Muscle of leg (tissue), 11 donors: ENCODE measurements around the gene MED9. TPM values are rescaled to one million over a fixed set of nuclear protein-coding genes. Genes with fewer than 3 reads are reported as not detected.
A peak's percentile ranks its signal among the peaks of the same experiment; 100 is the strongest.
"Not testable (repeated sequence)": the region's sequence is repeated elsewhere in the genome, so short reads cannot be mapped to it uniquely, and the experiment has no call there.

Source experiments
- DNase-seq: peaks from one replicate; pipeline ENCODE4 v3.0.0; 2013
- H3K27ac ChIP-seq: one replicate; pipeline ENCODE4 v1.5.1; 2013; ENCODE audit warnings: mild to moderate bottlenecking, low read length, control low read depth
- H3K27me3 ChIP-seq: one replicate; pipeline ENCODE4 v1.6.1; 2013; ENCODE audit warnings: low read length; ENCODE audit not compliant: control insufficient read depth, insufficient read depth
- H3K36me3 ChIP-seq: one replicate; pipeline ENCODE4 v1.6.1; 2013; ENCODE audit warnings: low read length; ENCODE audit not compliant: control insufficient read depth, insufficient read depth
- H3K4me1 ChIP-seq: one replicate; pipeline ENCODE4 v1.6.1; 2013; ENCODE audit warnings: low read length; ENCODE audit not compliant: control insufficient read depth, insufficient read depth
- H3K4me3 ChIP-seq: one replicate; pipeline ENCODE4 v1.5.1; 2013; ENCODE audit warnings: low read length, control low read depth
- H3K9me3 ChIP-seq: replicated peaks from 2 replicates; pipeline ENCODE4 v1.6.1; 2013; ENCODE audit warnings: low read depth, low read length; ENCODE audit not compliant: control insufficient read depth
- WGBS: methylation state at CpG from one replicate; pipeline ENCODE4 v1.1.5; 2013; ENCODE audit warnings: missing lambda C conversion rate; ENCODE audit not compliant: insufficient coverage; 5-methylcytosine and 5-hydroxymethylcytosine counted together
- polyA plus RNA-seq, 8 donors: library from polyadenylated mRNA; unstranded; fragments of 120-200 nt; gene quantifications; one replicate each; pipeline versions ENCODE4 v1.2.1 to v1.2.3, GENCODE V29; 2013; ENCODE audit warnings: inconsistent platforms in 1 of 8, low replicate concordance in 1 of 8; ENCODE audit not compliant: insufficient read length in 8 of 8, insufficient read depth in 1 of 8
- total RNA-seq: library from RNA; stranded (reverse); fragments of 120-200 nt; gene quantifications from one replicate; pipeline ENCODE4 v1.2.4, GENCODE V29; 2013

MED9 gene
- total and polyA plus RNA-seq, 9 donors: 13.1 to 17.6 (median 15.8) TPM

- Histone ChIP-seq H3K4me1 (peaks cover 15% of the 10 kb centered on the region), H3K27me3 (no peaks in the 10 kb centered on the region), H3K9me3 (no peaks in the 10 kb centered on the region), H3K36me3 (no peaks in the 10 kb centered on the region), H3K27ac (no peak overlapping the region), H3K4me3 (no peak overlapping the region)
- no peak for DNase-seq
- WGBS: 94% methylated on average over 3 of the region's 9 CpGs
Measured at GRCh38 chr17:17453088-17453487, 23.7 kb upstream of the MED9 start.

- Histone ChIP-seq H3K27me3 (no peaks in the 10 kb centered on the region), H3K4me1 (peaks cover 15% of the 10 kb centered on the region), H3K9me3 (no peaks in the 10 kb centered on the region), H3K36me3 (no peaks in the 10 kb centered on the region), H3K27ac (no peak overlapping the region), H3K4me3 (no peak overlapping the region)
- DNase-seq: no peak
- WGBS: 100% methylated on average over 1 of the region's 1 CpG
Measured at GRCh38 chr17:17454276-17454675, 22.5 kb upstream of the MED9 start.

- H3K4me1 ChIP-seq: peaks cover 15% of the 10 kb centered on the region
- not testable (repeated sequence) for H3K36me3 ChIP-seq, H3K9me3 ChIP-seq, H3K27ac ChIP-seq, H3K4me3 ChIP-seq, DNase-seq, H3K27me3 ChIP-seq
- 89% methylated on average over 1 of the region's 1 CpG for WGBS
Measured at GRCh38 chr17:17454700-17455099, 22.1 kb upstream of the MED9 start.

GRCh38 chr17:17455173-17455572, 21.6 kb upstream of the MED9 start:
- DNase-seq: peak; percentile 59
- Histone ChIP-seq H3K27me3 (no peaks in the 10 kb centered on the region), H3K4me1 (peaks cover 15% of the 10 kb centered on the region), H3K4me3 (no peak overlapping the region), H3K27ac (no peak overlapping the region), H3K9me3 (no peaks in the 10 kb centered on the region), H3K36me3 (no peaks in the 10 kb centered on the region)
- 86% methylated on average over 3 of the region's 4 CpGs for WGBS

- DNase-seq: no peak
- 85% methylated on average over 11 of the region's 19 CpGs for WGBS
- no peaks in the 10 kb centered on the region for H3K27me3 ChIP-seq
- no peak overlapping the region for H3K27ac ChIP-seq
- peaks cover 9% of the 10 kb centered on the region for H3K4me1 ChIP-seq
- H3K36me3 ChIP-seq: no peaks in the 10 kb centered on the region
- no peak overlapping the region for H3K4me3 ChIP-seq
- H3K9me3 ChIP-seq: no peaks in the 10 kb centered on the region
Measured at GRCh38 chr17:17456251-17456650, 20.5 kb upstream of the MED9 start.

GRCh38 chr17:17457680-17458079, 19.1 kb upstream of the MED9 start:
- Histone ChIP-seq H3K4me3 (no peak overlapping the region), H3K4me1 (peaks cover 9% of the 10 kb centered on the region), H3K9me3 (no peaks in the 10 kb centered on the region), H3K27ac (no peak overlapping the region), H3K36me3 (no peaks in the 10 kb centered on the region), H3K27me3 (no peaks in the 10 kb centered on the region)
- no peak for DNase-seq
- WGBS: 83% methylated on average over 1 of the region's 2 CpGs

- Histone ChIP-seq H3K27me3 (no peaks in the 10 kb centered on the region), H3K36me3 (no peaks in the 10 kb centered on the region), H3K9me3 (no peaks in the 10 kb centered on the region), H3K4me1 (peaks cover 3% of the 10 kb centered on the region), H3K4me3 (no peak overlapping the region), H3K27ac (no peak overlapping the region)
- DNase-seq: no peak
- 96% methylated on average over 4 of the region's 4 CpGs for WGBS
Measured at GRCh38 chr17:17460038-17460437, 16.8 kb upstream of the MED9 start.

- 61% methylated on average over 9 of the region's 15 CpGs for WGBS
- Histone ChIP-seq H3K4me3 (no peak overlapping the region), H3K9me3 (no peaks in the 10 kb centered on the region), H3K36me3 (no peaks in the 10 kb centered on the region), H3K27ac (no peak overlapping the region), H3K27me3 (no peaks in the 10 kb centered on the region), H3K4me1 (peaks cover 5% of the 10 kb centered on the region)
- no peak for DNase-seq
Measured at GRCh38 chr17:17462048-17462824, 14.6 kb upstream of the MED9 start.

- no peaks in the 10 kb centered on the region for H3K27me3 ChIP-seq
- H3K36me3 ChIP-seq: no peaks in the 10 kb centered on the region
- peaks cover 16% of the 10 kb centered on the region for H3K4me1 ChIP-seq
- H3K27ac ChIP-seq: no peak overlapping the region
- H3K4me3 ChIP-seq: no peak overlapping the region
- DNase-seq: no peak
- H3K9me3 ChIP-seq: no peaks in the 10 kb centered on the region
- 100% methylated on average over 1 of the region's 6 CpGs for WGBS
Measured at GRCh38 chr17:17463821-17464220, 13.0 kb upstream of the MED9 start.

- H3K4me1 ChIP-seq: peaks cover 16% of the 10 kb centered on the region
- not testable (repeated sequence) for H3K27me3 ChIP-seq, H3K36me3 ChIP-seq, H3K27ac ChIP-seq, H3K9me3 ChIP-seq, H3K4me3 ChIP-seq, DNase-seq
- no CpG with 5 or more reads among the region's 1 CpG for WGBS
Measured at GRCh38 chr17:17465878-17466277, 10.9 kb upstream of the MED9 start.

GRCh38 chr17:17466511-17466910, 10.3 kb upstream of the MED9 start:
- peaks cover 9% of the 10 kb centered on the region for H3K27me3 ChIP-seq
- peaks cover 16% of the 10 kb centered on the region for H3K4me1 ChIP-seq
- 78% methylated on average over 2 of the region's 5 CpGs for WGBS
- no peak for DNase-seq
- H3K9me3 ChIP-seq: no peaks in the 10 kb centered on the region
- H3K4me3 ChIP-seq: no peak overlapping the region
- H3K36me3 ChIP-seq: no peaks in the 10 kb centered on the region
- no peak overlapping the region for H3K27ac ChIP-seq
